Stimulated activated CD4-positive, alpha-beta T cell treated with anti-CD3 and anti-CD28 coated beads, Interleukin-12 subunit alpha, Interleukin-12 subunit beta, amount 100 ng/mL, for 48 hours (primary cell): ENCODE data around the gene PUS7L.

ENCODE experiments used
- DNase-seq, 3 donors: peaks; one replicate each; pipeline ENCODE4 v3.0.0-alpha.2; 2020; ENCODE audit warnings: low read depth in 2 of 3, low spot score in 1 of 3

The PUS7L gene

GRCh38 chr12:43669373-43669772, 89.2 kb downstream of the PUS7L start:
- DNase-seq = no peak
